GM18951 (cell line): Measurements from ENCODE around the gene NOL4L.

ENCODE experiments used
- POLR2A ChIP-seq: IDR thresholded peaks from 4 replicates; pipeline ENCODE4 v1.6.1; 2011; ENCODE audit warnings: mild to moderate bottlenecking; ENCODE audit not compliant: insufficient read length, insufficient read depth; ENCODE audit errors: extremely low read depth
- in situ Hi-C: fragments of 300-500 bp; cut with MboI; formaldehyde crosslinking; loops from one replicate; pipeline ENCODE4 v1.12.0; 2022; ENCODE audit warnings: low sequenced_read_pairs, mixed read lengths, inconsistent platforms; ENCODE audit not compliant: unreplicated experiment

Gene NOL4L

DNA sequence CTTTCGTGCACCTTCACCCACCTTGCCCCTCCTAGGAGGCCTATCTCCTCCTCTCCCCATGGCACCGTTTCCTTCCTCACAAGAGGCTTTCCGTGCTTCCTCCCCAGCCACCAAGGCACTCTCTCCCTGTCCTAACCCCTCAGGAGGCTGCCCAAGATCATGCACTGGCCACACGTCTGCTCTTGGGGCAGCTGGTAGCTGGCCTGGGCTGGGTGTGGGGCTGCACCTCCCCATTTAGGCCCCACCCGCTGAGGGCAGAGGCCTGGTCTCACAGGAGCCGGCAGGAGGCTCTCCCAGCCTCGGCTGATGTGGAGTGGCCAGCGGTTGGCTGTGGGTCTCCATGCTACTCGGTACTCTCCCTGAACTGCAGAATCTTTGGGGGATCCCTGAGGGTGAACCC is 13.6 kb downstream of the NOL4L start:
- no peak for TF ChIP-seq POLR2A
- in situ Hi-C loops = no loop called here

DNA sequence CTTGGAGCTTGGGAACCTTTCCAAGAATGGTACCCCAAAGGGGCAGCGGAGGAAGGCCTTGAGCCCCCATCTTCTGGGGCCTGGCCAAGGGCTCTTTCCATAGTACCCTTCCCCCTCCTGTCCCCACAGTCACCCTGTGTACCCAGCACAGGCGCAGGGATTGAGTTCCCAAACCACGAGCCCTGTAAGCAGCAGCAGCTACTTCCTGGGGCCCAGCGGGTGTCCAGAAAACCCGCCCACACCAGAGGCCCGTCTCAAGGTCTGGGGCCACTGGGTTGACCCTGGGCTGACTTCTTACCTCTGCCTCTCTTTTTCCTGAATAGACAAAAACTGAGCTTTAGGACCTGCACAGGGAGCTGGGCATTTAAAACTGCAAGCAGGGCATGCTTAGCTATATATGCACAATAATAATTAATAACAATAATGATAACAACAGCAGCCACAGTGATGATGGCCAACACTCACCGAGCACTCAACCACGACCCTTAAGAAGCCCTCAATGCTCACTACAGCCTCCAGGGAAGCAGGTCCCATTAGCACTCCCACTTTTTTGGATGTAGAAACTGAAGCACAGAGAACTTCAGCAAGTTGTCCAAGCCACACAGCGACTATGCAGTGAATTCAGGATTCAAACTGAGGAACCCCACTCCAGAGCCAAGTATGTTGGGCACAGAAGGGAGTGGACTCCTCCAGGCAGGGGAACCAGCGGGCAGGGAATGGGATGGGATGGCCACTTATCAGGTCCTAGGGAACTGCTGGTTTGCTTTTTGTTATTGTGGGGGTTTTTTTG is 14.5 kb downstream of the NOL4L start:
- in situ Hi-C loops = no loop called here
- no peak for TF ChIP-seq POLR2A

DNA sequence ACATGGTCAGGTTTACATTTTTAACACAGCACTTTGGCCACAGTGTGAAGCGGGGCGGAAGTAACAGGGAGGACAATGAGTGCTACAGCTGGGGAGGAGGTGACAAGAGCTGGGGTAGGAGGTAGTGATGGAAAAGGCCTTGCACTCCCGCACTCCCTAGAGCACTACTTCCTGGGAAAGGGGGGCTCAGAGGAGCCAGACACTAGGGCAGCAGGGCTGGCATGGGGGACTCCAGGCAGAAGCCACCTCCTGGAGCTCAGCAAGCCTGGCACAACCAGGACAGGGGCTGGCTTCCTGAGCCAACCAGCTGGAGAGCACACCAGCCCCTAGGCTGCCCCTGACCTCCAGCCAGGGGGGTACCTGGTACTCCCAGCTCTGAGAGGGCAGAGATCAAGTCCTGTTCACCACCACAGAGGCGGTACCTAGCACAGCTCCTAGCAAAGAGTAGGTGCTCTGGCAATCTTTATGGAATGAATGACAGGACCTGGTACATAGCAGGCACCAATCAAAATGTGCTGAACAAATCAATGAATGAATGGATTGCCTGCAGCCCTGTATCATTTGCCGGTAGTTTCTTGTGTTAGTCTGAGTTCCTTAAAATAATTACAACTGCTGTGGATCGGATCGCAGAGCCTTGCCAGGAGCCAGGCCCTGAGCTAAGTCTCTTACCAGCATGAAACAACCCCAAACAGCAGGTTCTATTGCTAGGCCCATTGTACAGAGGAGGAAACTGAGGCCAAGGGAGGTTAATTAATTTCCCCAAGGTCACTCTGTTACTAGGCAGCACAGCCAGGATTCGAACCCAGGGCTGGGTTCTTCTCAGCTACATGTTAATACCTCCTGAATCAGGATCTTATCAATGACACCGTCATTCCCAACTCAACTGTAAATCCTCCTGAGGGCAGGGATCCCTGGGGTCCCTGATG is 15.5 kb downstream of the NOL4L start:
- in situ Hi-C loops = no loop called here
- no peak for TF ChIP-seq POLR2A

DNA sequence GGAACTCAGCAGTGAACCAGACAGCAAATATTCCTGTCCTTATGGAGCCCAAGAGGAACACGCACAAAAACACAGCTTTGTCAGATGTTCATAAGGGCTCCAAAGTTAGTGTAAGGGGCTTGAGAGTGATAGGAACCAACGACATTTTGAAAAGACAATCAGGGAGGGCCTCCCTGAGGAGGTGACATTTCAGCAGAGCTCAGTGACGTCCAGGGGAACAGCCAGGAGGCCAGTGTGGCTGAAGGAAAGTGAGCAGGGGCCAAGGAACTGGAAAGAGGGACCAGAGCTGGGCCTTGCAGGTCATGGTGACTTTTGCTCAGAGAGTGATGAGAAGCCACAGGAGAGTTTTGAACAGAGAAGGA is 16.1 kb downstream of the NOL4L start:
- no peak for TF ChIP-seq POLR2A
- in situ Hi-C loops = no loop called here

DNA sequence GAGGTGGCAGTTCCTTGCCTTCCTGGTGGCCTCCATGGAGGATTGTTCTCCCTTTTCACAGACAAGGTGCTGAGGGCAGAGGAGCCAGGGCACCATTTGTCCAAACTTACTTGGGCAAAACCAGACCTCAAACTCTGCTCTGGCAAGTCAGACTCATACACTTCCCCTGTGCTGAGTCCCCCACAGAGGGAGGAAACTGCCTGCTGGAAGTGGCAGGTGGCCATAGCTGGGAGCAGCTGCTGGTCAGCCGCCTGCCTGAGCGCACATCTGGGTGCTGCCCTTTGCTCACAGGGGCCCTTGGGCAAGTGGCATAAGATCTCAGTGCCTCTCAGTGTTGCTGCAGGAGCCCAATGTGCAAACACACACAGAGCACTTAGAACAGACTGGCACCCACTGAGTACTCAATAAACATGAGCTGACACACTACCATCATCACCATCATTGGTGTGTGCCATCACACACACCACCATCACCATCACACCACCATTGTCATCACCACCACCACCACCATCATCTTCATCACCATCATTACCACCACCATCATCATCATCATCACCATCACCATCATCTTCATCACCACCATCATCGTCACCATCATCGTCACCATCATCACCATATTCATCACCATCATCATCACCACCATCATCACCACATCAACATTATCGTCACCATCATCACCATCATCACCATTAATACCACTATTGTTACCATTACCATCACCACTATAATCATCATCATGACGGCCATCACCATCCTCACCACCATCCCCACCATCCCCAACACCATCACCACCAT is 17.6 kb downstream of the NOL4L start:
- in situ Hi-C loops = no loop called here

DNA sequence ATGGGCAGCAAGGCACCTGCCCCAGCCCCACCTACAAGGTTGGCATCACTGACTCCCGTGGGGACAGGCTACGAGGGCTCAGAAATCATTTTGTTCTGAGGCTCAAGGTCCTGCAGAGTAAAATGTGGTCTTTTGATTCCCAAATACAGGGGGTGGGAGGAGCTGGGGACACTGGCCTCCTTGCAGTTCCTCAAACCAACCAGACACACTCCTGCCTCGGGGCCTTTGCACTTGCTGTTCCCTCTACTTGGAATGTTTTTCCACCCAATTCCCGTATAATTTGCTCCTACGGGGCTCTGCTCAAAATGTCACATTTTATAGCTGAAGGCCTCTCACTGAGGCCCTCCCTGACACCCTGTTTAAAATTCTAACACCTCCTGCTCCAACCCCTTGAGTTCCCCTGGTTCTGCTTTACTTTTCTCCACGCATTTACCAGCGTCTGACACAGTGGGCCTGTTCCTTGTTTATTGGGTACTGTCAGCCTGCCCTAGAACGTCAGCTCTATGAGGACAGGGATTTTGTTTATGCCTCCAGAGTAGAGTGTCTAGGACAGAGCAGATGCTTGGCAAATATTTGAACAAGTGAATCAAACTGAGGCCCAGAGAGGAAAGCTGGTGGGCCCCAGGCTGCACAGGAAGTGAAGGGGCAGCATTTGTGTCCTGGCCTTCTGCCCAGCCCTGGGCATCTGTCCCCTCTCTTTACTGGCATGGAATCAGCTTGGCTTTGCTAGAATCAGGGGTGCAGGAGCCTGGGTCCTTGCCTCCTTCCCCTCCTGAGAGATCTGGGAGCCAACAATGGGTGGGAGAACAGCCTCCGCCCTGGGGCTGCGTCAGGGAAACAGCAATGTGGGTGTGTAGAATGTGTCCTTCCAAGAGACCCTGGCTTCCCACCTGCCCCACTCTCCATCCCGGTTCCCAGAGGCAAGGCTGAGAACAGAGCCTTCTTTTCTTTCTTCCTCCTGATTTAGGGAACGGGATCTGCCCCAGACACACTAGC is 18.5 kb downstream of the NOL4L start:
- in situ Hi-C loops = no loop called here
- no peak for TF ChIP-seq POLR2A

More for the DNA sequence above, 17.6 kb downstream of the NOL4L start:
- no peak for TF ChIP-seq POLR2A

DNA sequence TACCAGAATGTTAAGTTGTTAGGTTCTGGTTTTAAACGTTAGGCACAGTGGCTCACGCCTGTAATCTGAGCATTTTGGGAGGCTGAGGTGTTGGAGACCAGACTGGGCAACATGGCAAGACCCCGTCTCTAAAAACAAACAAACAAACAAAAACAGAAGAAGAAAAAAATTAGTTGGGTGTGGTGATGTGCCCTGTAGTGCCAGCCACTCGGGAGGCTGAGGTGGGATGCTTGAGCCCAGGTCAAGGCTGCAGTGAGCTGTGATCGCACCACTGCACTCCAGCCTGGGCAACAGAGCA is 19.4 kb downstream of the NOL4L start:
- no peak for TF ChIP-seq POLR2A
- in situ Hi-C loops = no loop called here

DNA sequence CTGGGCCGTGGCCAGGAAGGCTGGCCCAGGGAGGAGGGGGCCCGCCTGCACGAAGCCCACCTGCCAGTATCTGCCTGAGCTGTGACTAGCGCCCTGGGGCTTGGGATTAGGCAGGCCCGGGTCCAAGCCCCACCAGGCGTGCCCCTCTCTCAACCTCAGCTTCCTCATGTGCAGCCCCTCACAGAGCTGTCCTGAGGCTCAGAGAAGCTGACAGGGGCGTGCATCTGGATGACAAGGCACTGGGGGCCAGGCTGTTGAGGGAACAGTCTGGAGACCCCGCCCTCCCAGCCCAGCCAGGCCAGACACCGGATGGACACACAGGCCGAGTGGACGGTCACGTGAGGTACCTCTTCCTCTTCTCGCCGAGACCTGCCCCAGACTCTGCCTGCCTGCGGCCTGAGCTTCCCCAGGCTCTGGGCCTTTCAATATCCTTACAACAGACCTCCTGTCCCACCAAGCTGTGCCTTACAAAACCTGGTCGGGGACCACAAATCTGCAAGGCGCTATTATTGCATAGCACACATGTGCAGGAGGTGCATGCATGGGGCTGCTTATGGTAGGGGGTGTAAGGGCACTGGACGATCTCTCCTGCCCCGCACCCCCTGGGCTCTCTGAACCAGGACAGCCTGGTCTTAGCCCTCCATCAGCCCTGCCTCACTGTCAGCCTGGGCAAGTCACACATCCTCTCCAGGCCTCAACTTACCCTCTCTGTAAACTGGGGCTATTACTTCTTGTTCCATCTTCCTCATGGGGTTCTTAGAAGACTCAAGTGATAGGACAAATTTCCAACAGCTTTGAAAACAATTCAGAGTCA is 20.0 kb downstream of the NOL4L start:
- TF ChIP-seq POLR2A = no peak
- in situ Hi-C loops = no loop called here

DNA sequence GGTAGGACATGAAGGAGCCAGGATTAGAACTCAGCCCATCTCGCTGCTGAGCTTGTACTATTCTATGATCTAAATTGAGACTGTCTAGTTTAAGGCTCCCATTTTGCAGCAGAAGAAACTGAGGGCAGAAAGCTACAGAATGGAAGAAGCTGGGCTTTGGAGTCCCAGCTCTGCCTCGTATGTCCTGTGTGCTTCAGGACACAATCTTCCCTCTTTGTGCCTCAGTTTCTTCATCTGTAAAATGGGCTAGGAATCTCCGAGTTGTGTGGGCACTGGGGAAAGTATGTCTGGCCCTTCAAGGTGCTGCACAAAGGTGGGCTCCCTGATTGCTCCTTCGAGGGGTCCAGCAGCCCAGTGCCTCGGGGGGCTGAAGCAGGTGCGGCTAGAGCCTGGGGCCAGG is 20.7 kb downstream of the NOL4L start:
- no peak for TF ChIP-seq POLR2A
- in situ Hi-C loops = no loop called here

DNA sequence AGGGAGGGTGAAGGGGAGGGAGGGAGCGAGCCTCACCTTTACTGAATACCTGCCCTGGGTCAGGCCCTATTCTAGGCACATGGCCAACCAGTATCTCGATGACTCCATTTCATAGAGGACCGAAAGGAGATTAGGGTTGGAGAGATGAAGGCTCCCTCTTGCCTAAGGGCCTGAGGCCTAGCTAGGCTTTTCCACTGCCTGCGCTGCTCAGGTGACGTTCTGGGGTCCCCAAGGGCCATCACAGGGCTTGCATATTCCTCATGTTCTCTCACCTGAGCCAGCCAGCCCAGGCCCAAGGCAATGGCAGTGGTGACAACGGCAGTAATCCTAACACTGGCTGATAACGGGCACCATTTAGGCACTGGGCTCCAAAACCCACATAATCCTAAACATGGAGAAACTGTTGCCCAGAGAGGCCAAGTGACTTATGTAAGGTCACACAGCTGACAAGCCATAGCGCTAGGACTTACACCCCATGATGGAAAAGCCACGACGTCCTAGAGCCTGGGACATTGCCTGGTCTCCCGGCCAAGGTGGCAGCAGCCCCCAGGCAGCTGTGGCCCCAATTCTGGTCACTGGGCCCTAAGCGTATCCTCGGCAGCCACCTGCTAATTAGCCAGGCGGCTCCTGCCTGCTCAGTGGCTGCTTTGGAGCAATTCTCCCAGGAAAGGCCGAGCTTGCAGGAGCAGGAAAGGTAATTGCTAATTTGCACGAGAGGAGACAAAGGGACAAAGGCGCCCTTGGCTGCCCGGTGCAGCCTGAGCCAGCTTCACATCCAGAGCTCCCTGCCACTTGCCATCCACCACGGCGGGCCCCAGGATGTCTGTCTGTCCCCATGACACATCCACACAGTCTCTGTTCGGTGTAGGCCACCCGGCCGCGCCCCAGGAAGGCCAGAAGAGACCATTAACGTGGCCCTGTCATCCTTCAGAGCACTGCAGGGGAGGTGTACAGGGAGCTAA is 21.5 kb downstream of the NOL4L start:
- in situ Hi-C loops = no loop called here
- no peak for TF ChIP-seq POLR2A
